DMS53 treated with DMSO at 0.1 percent for 48 hours (cell line): ENCODE results near the gene UBE3A.

Experiments used
- DNase-seq: peaks from one replicate; lab custom pipeline; 2025; ENCODE audit not compliant: unreplicated experiment; lab: John Stamatoyannopoulos, UW

UBE3A gene

GRCh38 chr15:25333049-25333448, 105.8 kb downstream of the UBE3A start:
- DNase-seq, result no peak

GRCh38 chr15:25332306-25332705, 106.5 kb downstream of the UBE3A start:
- no peak for DNase-seq

- DNase-seq, result no peak
Observed at GRCh38 chr15:25331860-25332259, 107.0 kb downstream of the UBE3A start.

GRCh38 chr15:25331404-25331803, 107.4 kb downstream of the UBE3A start:
- DNase-seq, result no peak

- no peak for DNase-seq
Observed at GRCh38 chr15:25329696-25330095, 109.1 kb downstream of the UBE3A start.

- DNase-seq, result no peak
Observed at GRCh38 chr15:25327686-25328085, 111.1 kb downstream of the UBE3A start.

- DNase-seq, result no peak
Observed at GRCh38 chr15:25325187-25325586, 113.6 kb downstream of the UBE3A start.

GRCh38 chr15:25323420-25323819, 115.4 kb downstream of the UBE3A start:
- DNase-seq, result no peak

GRCh38 chr15:25287823-25288222, 151.0 kb downstream of the UBE3A start:
- no peak for DNase-seq
